GM19455 (cell line): ENCODE data around the gene FAM78A.
"Not testable (repeated sequence)": the region's sequence is repeated elsewhere in the genome, so short reads cannot be mapped to it uniquely, and the experiment has no call there.

Source experiments
- ATAC-seq: cut with Tn5 transposase; IDR thresholded peaks from one replicate; pipeline ENCODE4 v1.9.1; 2021; ENCODE audit not compliant: unreplicated experiment

The FAM78A gene

DNA sequence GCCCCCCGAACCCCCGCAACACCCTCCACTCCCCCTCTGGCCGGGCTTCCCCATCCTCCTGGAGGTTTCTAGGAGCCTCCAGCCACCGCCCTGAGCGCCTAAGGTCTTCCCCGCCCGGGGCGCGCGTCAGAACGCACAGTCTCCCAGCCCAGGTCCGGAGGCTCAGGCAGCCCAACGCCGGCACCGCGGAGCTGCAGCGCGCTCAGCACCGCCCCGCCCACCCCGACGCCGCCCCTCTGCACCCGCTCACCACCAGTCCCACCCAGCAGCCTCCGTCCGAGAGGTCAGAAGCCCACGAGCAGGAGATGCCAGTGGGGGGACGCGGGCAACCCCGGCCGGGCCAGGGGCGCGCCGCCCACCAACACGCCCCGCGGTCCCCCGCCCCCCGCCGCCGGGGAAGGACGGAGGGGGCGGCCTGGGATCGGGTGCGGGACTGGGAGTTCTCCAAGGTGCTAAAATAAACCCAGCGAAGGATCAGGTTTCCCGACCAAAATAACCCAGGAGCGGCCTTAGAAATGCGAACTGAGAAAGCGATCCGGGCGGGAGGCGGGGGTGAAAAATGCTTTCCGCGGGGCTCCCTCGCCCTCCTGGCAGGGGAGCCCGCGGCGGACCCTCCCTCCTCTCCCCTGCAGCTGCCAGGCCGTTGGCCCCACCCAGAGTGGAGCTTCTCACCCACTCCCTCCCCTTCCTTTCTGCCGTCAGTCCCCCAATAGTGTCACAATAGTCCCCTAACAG is 6.5 kb upstream of the FAM78A start:
- no peak for ATAC-seq

GRCh38 chr9:131282175-131282574 is 5.9 kb upstream of the FAM78A start:
- ATAC-seq: no peak

DNA sequence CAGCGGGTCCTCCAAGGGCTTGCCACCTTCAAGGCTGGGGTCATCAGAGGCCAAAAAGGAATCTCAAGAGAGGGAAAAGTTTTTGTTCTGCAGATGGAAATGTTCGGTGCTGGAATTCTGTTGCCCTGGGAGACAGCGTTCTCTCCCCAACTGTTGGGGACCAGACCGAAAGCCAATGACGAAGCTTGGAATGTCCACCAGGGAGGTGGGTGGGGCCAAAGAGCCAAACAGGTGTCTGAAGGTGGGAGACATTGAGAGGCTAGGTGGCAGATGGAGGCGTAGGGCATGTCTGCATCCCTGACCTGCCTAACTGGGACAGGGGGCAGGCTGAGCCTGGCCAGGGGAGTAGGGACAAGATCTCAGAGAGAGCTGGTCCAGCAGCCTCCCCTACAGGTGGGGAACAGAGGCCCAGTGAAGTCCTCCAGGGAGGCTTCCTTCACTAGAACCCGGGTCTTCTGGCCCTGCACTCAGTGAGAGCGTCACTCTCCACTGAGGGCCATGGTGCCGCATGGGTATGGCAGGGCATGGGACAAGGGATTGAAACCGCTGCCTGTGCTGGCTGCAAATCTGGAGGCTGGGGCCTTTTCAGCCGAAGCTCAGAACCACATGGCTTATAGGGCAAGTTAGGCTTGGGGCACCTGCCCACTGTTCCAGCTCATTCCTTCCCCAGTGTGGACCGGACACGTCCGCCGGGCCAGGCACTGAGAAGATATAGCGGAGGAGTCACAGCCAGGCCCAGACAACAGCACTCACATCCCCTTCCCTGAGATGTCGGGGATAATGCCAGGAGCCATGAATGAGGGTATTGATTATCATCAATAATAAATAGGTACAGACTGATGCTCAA is 5.0 kb upstream of the FAM78A start:
- no peak for ATAC-seq

DNA sequence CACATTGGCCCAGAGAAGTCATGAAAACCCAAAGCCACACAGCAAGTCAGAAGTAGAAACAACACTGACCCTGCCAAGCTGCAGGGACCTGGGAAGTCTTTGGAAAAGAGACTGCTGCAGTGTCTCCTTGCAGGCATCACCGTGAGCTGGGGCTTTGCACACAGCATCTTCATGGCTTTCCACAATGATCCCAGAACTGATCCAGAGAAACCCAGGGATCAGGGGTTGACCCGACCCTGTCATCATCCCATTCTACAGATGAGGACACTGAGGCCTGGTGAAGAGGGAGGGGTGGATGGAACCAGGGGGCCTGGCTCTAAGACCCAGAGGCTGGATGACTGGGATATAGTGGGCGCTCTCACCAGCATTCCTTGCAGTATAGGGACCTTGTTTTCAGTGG is 4.3 kb upstream of the FAM78A start:
- ATAC-seq: no peak

GRCh38 chr9:131279863-131280570 is 3.7 kb upstream of the FAM78A start:
- no peak for ATAC-seq

GRCh38 chr9:131279196-131279862 is 3.0 kb upstream of the FAM78A start:
- no peak for ATAC-seq

DNA sequence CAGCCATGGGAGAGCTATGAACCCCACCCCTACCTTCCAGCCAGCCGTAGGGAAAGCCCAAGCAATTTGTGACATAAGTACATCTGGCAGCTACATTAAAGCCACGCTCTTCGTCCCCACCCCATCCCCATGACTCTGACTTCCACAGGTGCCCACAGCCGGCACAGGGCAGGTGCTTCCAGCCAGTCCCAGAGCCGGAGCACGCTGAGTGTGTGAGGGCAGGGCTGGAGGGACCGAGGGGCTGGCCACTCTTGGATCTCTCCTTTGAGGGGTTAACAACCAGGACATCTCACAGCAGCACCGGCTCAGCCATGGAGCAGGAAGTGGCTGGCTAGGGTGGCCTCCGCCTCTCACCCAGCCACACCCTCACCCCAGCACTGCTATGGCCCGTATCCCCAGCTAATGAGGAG is 2.4 kb upstream of the FAM78A start:
- no peak for ATAC-seq

DNA sequence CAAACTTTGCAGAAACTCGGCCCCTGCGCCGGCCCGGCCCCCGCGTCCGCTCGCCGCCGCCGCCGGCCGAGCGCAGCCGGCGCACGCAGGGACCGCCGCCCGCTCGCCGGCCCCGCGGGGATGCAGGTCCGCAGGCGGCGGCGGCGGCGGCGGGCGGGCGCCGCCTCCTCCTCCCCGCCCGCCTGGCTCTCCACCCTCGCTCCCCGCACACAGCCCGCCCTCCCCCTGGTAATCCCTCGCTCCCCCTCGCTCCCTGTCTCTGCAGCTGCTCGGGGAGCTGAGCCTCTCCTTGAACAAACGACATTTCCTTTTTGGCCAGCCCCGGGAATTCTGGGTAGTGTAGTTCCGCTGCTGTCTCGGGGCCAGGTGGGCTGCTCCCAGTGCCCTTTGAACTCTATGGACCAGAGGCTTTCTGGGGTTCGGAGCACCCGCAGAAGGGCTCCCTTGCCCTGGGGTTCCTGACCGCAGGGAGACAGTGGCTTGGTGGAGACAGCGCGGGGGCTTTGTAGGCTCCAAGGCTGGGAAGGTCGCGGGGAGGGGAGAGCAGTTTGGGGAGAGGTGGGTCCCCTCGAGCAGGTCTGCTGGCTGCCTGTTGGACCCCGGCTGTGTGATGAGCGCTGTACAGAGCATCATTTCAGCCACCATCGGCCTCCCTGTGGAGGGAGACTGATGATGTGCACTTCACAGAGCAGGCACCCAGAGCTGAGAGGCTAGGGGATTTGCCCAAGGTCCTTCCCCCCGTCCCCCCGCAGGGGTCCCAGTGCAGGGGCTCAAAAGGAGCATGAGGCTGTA is 1.8 kb upstream of the FAM78A start:
- ATAC-seq: no peak

DNA sequence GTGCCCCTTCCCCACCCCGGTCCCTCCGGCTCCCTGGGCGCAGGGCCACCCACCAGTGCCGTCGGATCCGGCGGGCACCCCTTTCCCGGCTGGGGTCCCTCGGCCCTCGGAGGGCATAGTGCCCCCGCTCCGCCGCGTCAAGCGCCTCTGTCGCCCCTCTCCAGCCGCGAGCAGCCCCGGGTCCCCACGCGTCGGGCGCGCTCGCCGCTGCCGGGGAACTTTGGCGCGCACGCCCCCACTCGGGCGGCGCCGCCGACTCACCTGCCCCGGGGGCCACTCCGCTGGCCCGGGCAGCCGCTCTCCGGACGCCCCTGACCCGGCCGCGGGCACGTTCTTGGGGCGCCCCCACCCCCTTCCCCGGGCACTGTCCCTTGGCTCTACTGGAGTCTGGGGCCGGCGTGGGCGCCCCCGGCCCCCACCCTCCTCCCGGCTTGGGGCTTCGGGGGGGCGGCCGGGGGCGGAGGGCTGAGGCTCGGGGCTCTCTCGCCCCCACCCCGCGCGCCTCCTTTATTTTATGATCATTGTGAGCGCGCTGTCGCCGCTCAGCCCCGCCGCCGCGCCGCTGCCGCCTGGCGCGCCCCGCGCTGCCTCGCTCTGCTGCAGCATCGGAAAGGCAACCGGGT is 1.1 kb upstream of the FAM78A start:
- ATAC-seq: no peak

GRCh38 chr9:131276891-131277286 is 579 bp upstream of the FAM78A start:
- no peak for ATAC-seq

GRCh38 chr9:131275332-131276093 is 797 bp downstream of the FAM78A start:
- ATAC-seq: no peak

DNA sequence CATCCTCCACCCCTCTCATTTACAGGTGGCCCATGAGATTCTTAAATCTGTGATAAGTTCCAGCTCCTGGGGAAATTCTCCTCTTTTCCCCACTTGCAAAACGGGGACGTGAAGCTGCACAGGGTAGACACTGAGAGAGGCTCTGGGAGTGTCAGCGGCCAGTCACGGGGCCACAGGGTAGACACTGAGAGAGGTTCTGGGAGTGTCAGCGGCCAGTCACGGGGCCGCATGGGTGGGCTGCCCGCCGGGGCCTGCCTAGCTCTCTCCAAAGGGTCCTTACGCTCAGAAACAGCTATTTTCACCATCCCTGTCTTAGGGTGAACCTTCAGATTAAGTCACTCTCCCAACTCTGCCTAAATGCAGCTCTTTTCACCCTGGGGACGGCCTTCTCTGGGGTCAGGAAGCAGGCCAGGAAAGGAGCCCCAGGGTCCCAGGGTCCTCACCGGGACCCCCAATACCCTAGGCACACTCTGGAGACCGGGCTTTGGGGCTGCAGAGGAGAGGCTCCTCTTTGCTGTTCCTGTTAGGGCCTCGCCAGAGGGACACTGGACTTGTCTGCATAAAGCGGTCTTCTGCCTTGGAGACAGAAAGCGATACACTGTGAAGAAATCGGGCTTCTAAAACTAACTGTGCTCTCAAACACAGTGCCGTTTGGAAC is 1.5 kb downstream of the FAM78A start:
- ATAC-seq: no peak

- ATAC-seq: no peak
These were observed 2.2 kb downstream of the FAM78A start for GRCh38 chr9:131273856-131274673.

GRCh38 chr9:131273146-131273855 is 3.0 kb downstream of the FAM78A start:
- no peak for ATAC-seq

DNA sequence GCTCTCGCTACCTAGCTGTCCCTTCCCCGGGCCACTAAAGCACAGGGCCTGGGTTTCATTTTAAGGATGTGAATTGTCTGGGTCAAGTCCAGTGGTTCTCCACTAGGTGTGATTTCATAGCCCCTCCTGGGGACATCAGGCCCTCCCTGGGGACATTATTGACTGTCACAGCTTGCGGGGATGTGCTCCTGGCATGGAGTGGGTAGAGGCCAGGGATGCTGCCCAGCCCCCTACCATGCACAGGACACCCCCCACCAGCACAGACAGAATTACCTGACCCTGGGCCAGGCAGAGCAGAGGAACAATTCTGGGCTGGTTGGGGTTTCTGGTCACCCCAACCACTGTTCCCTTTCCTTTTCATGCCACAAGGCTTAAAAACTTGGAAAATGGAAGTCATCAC is 4.1 kb downstream of the FAM78A start:
- ATAC-seq: no peak

DNA sequence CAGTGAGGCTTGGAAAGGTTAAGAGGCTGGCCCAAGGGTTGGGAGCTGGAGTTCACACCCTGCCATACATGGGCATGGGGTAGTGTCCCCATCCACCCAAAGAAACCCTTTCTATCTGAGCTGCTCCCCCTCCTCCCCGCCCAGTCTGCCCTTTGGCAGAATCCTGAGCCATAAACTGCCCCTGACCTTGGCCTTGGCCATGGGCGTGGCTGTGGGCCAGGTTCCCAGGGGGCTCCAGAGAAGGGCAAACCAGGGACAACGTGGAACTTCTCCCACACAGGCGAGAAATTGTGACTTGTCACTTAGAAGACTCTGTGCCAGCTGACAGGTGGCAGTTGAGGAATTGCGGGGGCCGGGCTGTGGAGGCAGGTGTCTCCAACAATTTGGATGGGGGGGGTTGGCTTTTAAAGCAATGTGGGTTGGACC is 4.8 kb downstream of the FAM78A start:
- ATAC-seq: no peak

DNA sequence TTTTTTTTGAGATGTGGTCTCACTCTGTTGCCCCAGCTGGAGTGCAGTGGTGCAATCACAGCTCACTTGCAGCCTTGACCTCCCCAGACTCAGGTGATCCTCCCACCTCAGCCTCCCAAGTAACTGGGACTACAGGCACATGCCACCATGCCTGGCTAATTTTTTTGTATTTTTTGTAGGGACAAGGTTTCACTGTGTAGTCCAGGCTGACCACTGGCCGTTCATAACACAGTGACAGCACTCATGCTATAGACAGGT is 5.4 kb downstream of the FAM78A start:
- ATAC-seq: not testable (repeated sequence)
